Endothelial cell of umbilical vein (primary cell): ENCODE measurements around the gene SERGEF. TPM values are rescaled to one million over a fixed set of nuclear protein-coding genes. Genes with fewer than 3 reads are reported as not detected.

Experiments
- BruUV-seq: library from RNA; stranded (reverse); fragments of 400-500 nt; replicated peaks from 2 replicates; lab custom pipeline; 2021; lab: Mats Ljungman, UMichigan
- CTCF ChIA-PET: fragments of 300-600, 350-600 bp; sonication (Branson Sonifier 250); formaldehyde crosslinking; loops from one replicate; lab custom pipeline; 2021; ENCODE audit warnings: antibody characterized with exemption, inconsistent platforms; lab: Charles Lee
- POLR2A ChIA-PET: fragments of 300-600, 350-600 bp; sonication (Branson Sonifier 250); formaldehyde crosslinking; loops from one replicate; lab custom pipeline; 2021; ENCODE audit warnings: antibody characterized with exemption, inconsistent platforms; lab: Charles Lee
- DNase-seq: peaks from one replicate; pipeline ENCODE4 v3.0.0-alpha.2; 2011; ENCODE audit warnings: low read depth, low spot score
- FAIRE-seq: peaks from 2 replicates; lab custom pipeline; 2011; peaks lifted over from hg19 to GRCh38; lab: Jason Lieb, UNC
- H2AFZ ChIP-seq: 2 replicates; pipeline ENCODE4 v1.6.0; 2012; ENCODE audit warnings: low read depth, low read length, control low read depth, inconsistent platforms
- H3K27ac ChIP-seq: 2 replicates; pipeline ENCODE4 v1.5.1; 2011; ENCODE audit warnings: low read depth, mild to moderate bottlenecking, control low read depth, low read length, moderate library complexity; ENCODE audit not compliant: insufficient read depth
- H3K27me3 ChIP-seq, 2 experiments: 2 replicates each; pipeline versions ENCODE4 v1.6.0 to v1.6.1; 2011; ENCODE audit warnings: low read length in 2 of 2, mixed read lengths in 1 of 2; ENCODE audit not compliant: control insufficient read depth in 2 of 2, insufficient read depth in 2 of 2
- H3K36me3 ChIP-seq, 2 experiments: 2 replicates in 1 of 2; 3 replicates in 1 of 2; pipeline ENCODE4 v1.5.1; 2011; ENCODE audit warnings: low read length in 2 of 2, mild to moderate bottlenecking in 1 of 2, moderate library complexity in 1 of 2; ENCODE audit not compliant: control insufficient read depth in 2 of 2, insufficient read depth in 2 of 2; ENCODE audit errors: extremely low read depth in 1 of 2
- H3K4me1 ChIP-seq: 3 replicates; pipeline ENCODE4 v1.5.1; 2011; ENCODE audit warnings: mild to moderate bottlenecking, low read length; ENCODE audit not compliant: control insufficient read depth, insufficient read depth; ENCODE audit errors: extremely low read depth
- H3K4me2 ChIP-seq: 2 replicates; pipeline ENCODE4 v1.6.1; 2011; ENCODE audit warnings: low read length, control low read depth, mixed read lengths; ENCODE audit not compliant: insufficient read depth
- H3K4me3 ChIP-seq, 3 experiments: fragments of 200-600 bp in 1 of 3; sonication (generic), shearing (Covaris generic) in 1 of 3; replicated peaks in 1 of 3; 2 replicates each; pipeline ENCODE4 v1.5.1; 2011 to 2016; ENCODE audit warnings: control low read depth in 3 of 3, low read length in 3 of 3, mild to moderate bottlenecking in 2 of 3, inconsistent platforms in 1 of 3, low read depth in 1 of 3, moderate library complexity in 1 of 3; ENCODE audit not compliant: insufficient read depth in 1 of 3
- H3K79me2 ChIP-seq: 2 replicates; pipeline ENCODE4 v1.6.0; 2012; ENCODE audit warnings: low read length, inconsistent platforms; ENCODE audit not compliant: control insufficient read depth, insufficient read depth
- H3K9ac ChIP-seq: replicated peaks from 2 replicates; pipeline ENCODE3; 2011; ENCODE audit warnings: low read length, control low read depth; ENCODE audit not compliant: insufficient read depth; ENCODE audit errors: extremely low read depth
- H3K9me1 ChIP-seq: replicated peaks from 3 replicates; pipeline ENCODE4 v1.6.0; 2011; ENCODE audit warnings: mild to moderate bottlenecking, low read length; ENCODE audit not compliant: control insufficient read depth, insufficient read depth; ENCODE audit errors: extremely low read depth
- H3K9me3 ChIP-seq: replicated peaks from 2 replicates; pipeline ENCODE4 v1.5.1; 2012; ENCODE audit warnings: low read length, inconsistent platforms; ENCODE audit not compliant: control insufficient read depth, insufficient read depth
- H4K20me1 ChIP-seq: replicated peaks from 2 replicates; pipeline ENCODE3; 2011; ENCODE audit warnings: mild to moderate bottlenecking, low read length; ENCODE audit not compliant: control insufficient read depth, insufficient read depth; ENCODE audit errors: extremely low read depth
- CTCF ChIP-seq, 2 donors: IDR thresholded peaks; 1 replicate in 1 of 2; 2 replicates in 1 of 2; pipeline ENCODE4 v1.5.1; 2011; ENCODE audit warnings: low read length in 2 of 2, mild to moderate bottlenecking in 2 of 2, moderate library complexity in 2 of 2, control low read depth in 1 of 2, inconsistent platforms in 1 of 2, low read depth in 1 of 2; ENCODE audit not compliant: insufficient read depth in 1 of 2; ENCODE audit errors: extremely low read depth in 1 of 2
- EZH2 ChIP-seq: IDR thresholded peaks from 2 replicates; pipeline ENCODE4 v1.6.1; 2012; ENCODE audit warnings: borderline replicate concordance, low read depth, mild to moderate bottlenecking, moderate library complexity, low read length, inconsistent platforms; ENCODE audit not compliant: severe bottlenecking
- FOS ChIP-seq: IDR thresholded peaks from 2 replicates; pipeline ENCODE4 v1.6.1; 2011; ENCODE audit warnings: mild to moderate bottlenecking, low read length, moderate library complexity, borderline replicate concordance; ENCODE audit not compliant: insufficient read depth
- GATA2 ChIP-seq: IDR thresholded peaks from 2 replicates; pipeline ENCODE4 v1.7.0; 2011; ENCODE audit warnings: low read depth, mild to moderate bottlenecking, moderate library complexity, mixed read lengths, low read length; ENCODE audit not compliant: insufficient read length, insufficient read depth
- JUN ChIP-seq: IDR thresholded peaks from 2 replicates; pipeline ENCODE4 v1.6.1; 2011; ENCODE audit warnings: borderline replicate concordance, low read depth; ENCODE audit not compliant: insufficient read length, insufficient read depth
- MYC ChIP-seq: IDR thresholded peaks from one replicate; pipeline ENCODE4 v1.6.1; 2011; ENCODE audit warnings: mild to moderate bottlenecking, low read depth, low read length
- POLR2A ChIP-seq: IDR thresholded peaks from 2 replicates; pipeline ENCODE4 v1.6.1; 2012; ENCODE audit warnings: low read depth, mild to moderate bottlenecking, control low read depth, low read length
- POLR2AphosphoS5 ChIP-seq: IDR thresholded peaks from 2 replicates; pipeline ENCODE4 v1.6.1; 2012; ENCODE audit warnings: low read depth, mild to moderate bottlenecking, control low read depth, low read length, moderate library complexity; ENCODE audit not compliant: insufficient read depth
- dilution Hi-C: fragments of 300-500 bp; cut with MboI; formaldehyde crosslinking; loops from one replicate; pipeline ENCODE4 v1.15.0; 2019; ENCODE audit warnings: low sequenced_read_pairs; ENCODE audit not compliant: extremely low pct_ligation_motif_present
- intact Hi-C: fragments of 100-400 bp; cut with micrococcal nuclease; formaldehyde crosslinking; loops from one replicate; pipeline ENCODE4 v1.10.0; 2022
- polyA plus RNA-seq, 4 experiments: library from polyadenylated mRNA; depleted of rRNA in 3 of 4; stranded (reverse) in 3 of 4; unstranded in 1 of 4; fragments of >200 nt; gene quantifications; 2 replicates each; pipeline versions ENCODE4 v1.2.1 to v1.2.3, GENCODE V29; 2011 to 2012; ENCODE audit warnings: missing spikeins in 1 of 4
- total RNA-seq: library from RNA; stranded (reverse); gene quantifications from 2 replicates; pipeline ENCODE4 v1.2.3, GENCODE V29; 2021
- TF ChIP-seq, protein P1 (sequence below): IDR thresholded peaks from 2 replicates; pipeline ENCODE4 v1.6.1; 2011; ENCODE audit not compliant: insufficient read depth, insufficient read length

Gene SERGEF
- total and polyA plus RNA-seq, 2 donors (not counting 3 experiments of a cell fraction or from before 2014, with no cell fraction given) = 8.7 to 16.7 TPM

DNA sequence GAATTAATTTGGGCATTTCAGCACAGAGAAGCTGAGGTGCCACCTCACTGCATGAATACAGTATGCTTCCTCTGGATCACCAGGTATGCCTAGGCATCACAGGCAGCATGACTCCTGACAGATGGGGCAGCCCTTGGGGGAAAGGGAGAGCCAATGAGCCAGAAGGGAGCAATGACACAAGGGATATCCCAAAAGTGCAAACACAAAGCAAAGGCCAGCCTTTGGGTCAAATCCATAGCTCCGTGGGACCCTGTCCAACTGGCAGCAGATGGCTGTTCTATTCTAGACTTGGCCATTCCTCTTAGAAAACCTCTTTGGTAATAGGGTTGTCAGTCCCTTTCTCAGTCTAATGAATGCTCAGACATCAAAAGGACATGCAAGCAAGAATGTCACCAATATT is 73.3 kb downstream of the SERGEF start:
- no peak overlapping the region for H3K4me3 ChIP-seq
- H3K27ac ChIP-seq = no peak overlapping the region
- intact Hi-C loops (no loop called here), dilution Hi-C loops (no loop called here)
- no peak overlapping the region for H2AFZ ChIP-seq
- H3K9ac ChIP-seq = no peak overlapping the region
- DNase-seq (no peak), FAIRE-seq (no peak)
- H3K9me1 ChIP-seq = no peaks in the 10 kb centered on the region
- no peaks in the 10 kb centered on the region for H3K4me1 ChIP-seq
- H3K9me3 ChIP-seq = no peaks in the 10 kb centered on the region
- ChIA-PET CTCF (interaction anchor here (0.9 kb wide), 1 partner anchor 39 kb away, joined by 3 read pairs; no protein-coding TSS in a partner anchor), POLR2A (no interaction called here)
- no peaks in the 10 kb centered on the region for H4K20me1 ChIP-seq
- BruUV-seq = no TSS peak
- H3K36me3 ChIP-seq = no peaks in the 10 kb centered on the region
- no peak overlapping the region for H3K4me2 ChIP-seq
- no peaks in the 10 kb centered on the region for H3K27me3 ChIP-seq
- no peak for TF ChIP-seq POLR2A
- TF ChIP-seq, protein P1, sequence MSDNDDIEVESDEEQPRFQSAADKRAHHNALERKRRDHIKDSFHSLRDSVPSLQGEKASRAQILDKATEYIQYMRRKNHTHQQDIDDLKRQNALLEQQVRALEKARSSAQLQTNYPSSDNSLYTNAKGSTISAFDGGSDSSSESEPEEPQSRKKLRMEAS = no peak
- no peak for TF ChIP-seq FOS
- TF ChIP-seq MYC = no peak
- TF ChIP-seq GATA2 = no peak
- no peak for TF ChIP-seq EZH2
- TF ChIP-seq POLR2AphosphoS5 = no peak
- H3K79me2 ChIP-seq = no peaks in the 10 kb centered on the region

GRCh38 chr11:17936790-17937189 is 76.1 kb downstream of the SERGEF start:
- H3K27ac ChIP-seq = no peak overlapping the region
- H2AFZ ChIP-seq = no peak overlapping the region
- intact Hi-C loops (no loop called here), dilution Hi-C loops (no loop called here)
- CTCF ChIA-PET = no interaction called here
- BruUV-seq = no TSS peak
- no peaks in the 10 kb centered on the region for H3K27me3 ChIP-seq
- no peaks in the 10 kb centered on the region for H3K79me2 ChIP-seq
- no peaks in the 10 kb centered on the region for H3K9me1 ChIP-seq
- H3K9me3 ChIP-seq = no peaks in the 10 kb centered on the region
- H4K20me1 ChIP-seq = no peaks in the 10 kb centered on the region
- no peak for TF ChIP-seq MYC
- no peak for TF ChIP-seq CTCF (IDR thresholded peaks at IDR 0.05; ENCODE audit: extremely low read depth in 1 of 2, insufficient read depth in 1 of 2, low read depth in 1 of 2, low read length in 2 of 2)
- TF ChIP-seq, protein P1 = no peak
- no peak for TF ChIP-seq JUN
- TF ChIP-seq POLR2AphosphoS5 = no peak
- no peak for TF ChIP-seq GATA2
- TF ChIP-seq FOS = no peak
- no peak for TF ChIP-seq EZH2
- TF ChIP-seq POLR2A = no peak
- H3K4me2 ChIP-seq = no peak overlapping the region
- POLR2A ChIA-PET = no interaction called here
- H3K4me3 ChIP-seq = no peak overlapping the region
- no peaks in the 10 kb centered on the region for H3K4me1 ChIP-seq
- DNase-seq = no peak
- H3K36me3 ChIP-seq = no peaks in the 10 kb centered on the region
- H3K9ac ChIP-seq = no peak overlapping the region
- no peak for FAIRE-seq
